Cortex of kidney (tissue), 1 donor: ENCODE data around the gene TOP3A.
"Not testable (repeated sequence)": the region's sequence is repeated elsewhere in the genome, so short reads cannot be mapped to it uniquely, and the experiment has no call there.

ENCODE experiments used
- DNase-seq: peaks from one replicate; lab custom pipeline; 2025; lab: John Stamatoyannopoulos, UW

TOP3A gene

GRCh38 chr17:18324140-18325050 is 9.6 kb upstream of the TOP3A start:
- no peak for DNase-seq

- no peak for DNase-seq
Measured at GRCh38 chr17:18323507-18324139, 8.8 kb upstream of the TOP3A start.

GRCh38 chr17:18323007-18323406 is 8.2 kb upstream of the TOP3A start:
- DNase-seq = no peak

GRCh38 chr17:18322522-18322921 is 7.7 kb upstream of the TOP3A start:
- no peak for DNase-seq

GRCh38 chr17:18321309-18321708 is 6.5 kb upstream of the TOP3A start:
- DNase-seq = no peak

GRCh38 chr17:18320301-18320700 is 5.5 kb upstream of the TOP3A start:
- DNase-seq = no peak

- DNase-seq = no peak
Measured at GRCh38 chr17:18319604-18320256, 4.9 kb upstream of the TOP3A start.

- no peak for DNase-seq
Measured at GRCh38 chr17:18318771-18319450, 4.1 kb upstream of the TOP3A start.

- no peak for DNase-seq
Measured at GRCh38 chr17:18318117-18318516, 3.3 kb upstream of the TOP3A start.

GRCh38 chr17:18315961-18316360 is 1.2 kb upstream of the TOP3A start:
- no peak for DNase-seq

- DNase-seq = no peak
Measured at GRCh38 chr17:18315562-18315922, 748 bp upstream of the TOP3A start.

GRCh38 chr17:18314059-18314730 is 599 bp downstream of the TOP3A start:
- no peak for DNase-seq

GRCh38 chr17:18309202-18309601 is 5.6 kb downstream of the TOP3A start:
- no peak for DNase-seq

GRCh38 chr17:18303206-18303605 is 11.6 kb downstream of the TOP3A start:
- not testable (repeated sequence) for DNase-seq

GRCh38 chr17:18300725-18301480 is 13.9 kb downstream of the TOP3A start:
- no peak for DNase-seq

- DNase-seq = not testable (repeated sequence)
Measured at GRCh38 chr17:18298061-18298460, 16.7 kb downstream of the TOP3A start.

- DNase-seq = no peak
Measured at GRCh38 chr17:18291718-18292540, 22.9 kb downstream of the TOP3A start.

GRCh38 chr17:18285296-18285695 is 29.5 kb downstream of the TOP3A start:
- no peak for DNase-seq

- DNase-seq = no peak
Measured at GRCh38 chr17:18281788-18282187, 33.0 kb downstream of the TOP3A start.

GRCh38 chr17:18280766-18281371 is 33.9 kb downstream of the TOP3A start:
- no peak for DNase-seq
